Brain pericyte (primary cell): Measurements from ENCODE around the gene ANTKMT.
"Not testable (repeated sequence)": the region's sequence is repeated elsewhere in the genome, so short reads cannot be mapped to it uniquely, and the experiment has no call there.

ENCODE experiments used
- DNase-seq: peaks from one replicate; pipeline ENCODE4 v3.0.0-alpha.2; 2012; ENCODE audit warnings: low read depth, low spot score

ANTKMT gene

GRCh38 chr16:698911-699671, 21.9 kb upstream of the ANTKMT start:
- no peak for DNase-seq

GRCh38 chr16:700684-701584, 20.0 kb upstream of the ANTKMT start:
- no peak for DNase-seq

- no peak for DNase-seq
Measured at GRCh38 chr16:702341-702740, 18.6 kb upstream of the ANTKMT start.

GRCh38 chr16:703406-703805, 17.5 kb upstream of the ANTKMT start:
- DNase-seq = no peak

- no peak for DNase-seq
Measured at GRCh38 chr16:704047-704446, 16.9 kb upstream of the ANTKMT start.

- no peak for DNase-seq
Measured at GRCh38 chr16:704552-705380, 16.2 kb upstream of the ANTKMT start.

- DNase-seq = no peak
Measured at GRCh38 chr16:705431-706188, 15.3 kb upstream of the ANTKMT start, which contains the start of gene FBXL16. Gene FBXL16 (minus strand): TSS chr16:705801. CDS start chr16:697405, 8,396 bp downstream.

- DNase-seq = no peak
Measured at GRCh38 chr16:706189-707061, 14.5 kb upstream of the ANTKMT start.

GRCh38 chr16:707062-707538, 13.8 kb upstream of the ANTKMT start:
- DNase-seq = no peak

- no peak for DNase-seq
Measured at GRCh38 chr16:708019-708418, 12.9 kb upstream of the ANTKMT start.

GRCh38 chr16:708959-709358, 12.0 kb upstream of the ANTKMT start:
- DNase-seq = no peak

- no peak for DNase-seq
Measured at GRCh38 chr16:709566-710499, 11.1 kb upstream of the ANTKMT start.

GRCh38 chr16:710500-711075, 10.4 kb upstream of the ANTKMT start:
- DNase-seq = no peak

- DNase-seq = no peak
Measured at GRCh38 chr16:711084-711483, 9.9 kb upstream of the ANTKMT start.

- DNase-seq = no peak
Measured at GRCh38 chr16:711548-712320, 9.2 kb upstream of the ANTKMT start.

- DNase-seq = not testable (repeated sequence)
Measured at GRCh38 chr16:712740-713250, 8.2 kb upstream of the ANTKMT start.

GRCh38 chr16:714079-714478, 6.9 kb upstream of the ANTKMT start:
- no peak for DNase-seq
